CD14-positive monocyte (primary cell): ENCODE data around the gene NUDT6. TPM values are rescaled to one million over a fixed set of nuclear protein-coding genes. Genes with fewer than 3 reads are reported as not detected.
"Not testable (repeated sequence)": the region's sequence is repeated elsewhere in the genome, so short reads cannot be mapped to it uniquely, and the experiment has no call there.

Experiments
- DNase-seq, 3 donors: peaks; one replicate each; pipeline ENCODE4 v3.0.0-alpha.2; 2011 to 2022
- H2AFZ ChIP-seq: 2 replicates; pipeline ENCODE4 v1.6.0; 2012; ENCODE audit warnings: mild to moderate bottlenecking, low read depth, low read length, inconsistent platforms; ENCODE audit not compliant: insufficient read depth, poor library complexity, severe bottlenecking
- H3K27ac ChIP-seq, 2 donors: 1 replicate in 1 of 2; 2 replicates in 1 of 2; pipeline ENCODE4 v1.5.1; 2012 to 2013; ENCODE audit warnings: low read length in 2 of 2, control low read depth in 1 of 2, inconsistent platforms in 1 of 2, low read depth in 1 of 2, mild to moderate bottlenecking in 1 of 2
- H3K27me3 ChIP-seq, 2 donors: one replicate each; pipeline versions ENCODE4 v1.6.0 to v1.6.1; 2011 to 2013; ENCODE audit warnings: low read length in 2 of 2; ENCODE audit not compliant: control insufficient read depth in 2 of 2, insufficient read depth in 2 of 2
- H3K36me3 ChIP-seq, 2 donors: replicated peaks in 1 of 2; 1 replicate in 1 of 2; 2 replicates in 1 of 2; pipeline versions ENCODE4 v1.5.1 to v1.6.1; 2012 to 2013; ENCODE audit warnings: low read length in 2 of 2, control low read depth in 1 of 2, inconsistent platforms in 1 of 2, mild to moderate bottlenecking in 1 of 2; ENCODE audit not compliant: insufficient read depth in 2 of 2, control insufficient read depth in 1 of 2
- H3K4me1 ChIP-seq, 2 donors: 1 replicate in 1 of 2; 2 replicates in 1 of 2; pipeline versions ENCODE4 v1.5.1 to v1.6.1; 2012 to 2013; ENCODE audit warnings: low read length in 2 of 2, control low read depth in 1 of 2, inconsistent platforms in 1 of 2, mild to moderate bottlenecking in 1 of 2, moderate library complexity in 1 of 2; ENCODE audit not compliant: insufficient read depth in 2 of 2, control insufficient read depth in 1 of 2
- H3K4me2 ChIP-seq: replicated peaks from 2 replicates; pipeline ENCODE3; 2012; ENCODE audit warnings: low read length, moderate library complexity, mild to moderate bottlenecking; ENCODE audit not compliant: poor library complexity, severe bottlenecking; ENCODE audit errors: extremely low read depth
- H3K4me3 ChIP-seq, 3 experiments: fragments of 200-600 bp in 1 of 3; sonication (generic) in 1 of 3; replicated peaks in 1 of 3; 1 replicate in 2 of 3; 2 replicates in 1 of 3; pipeline ENCODE4 v1.5.1; 2011 to 2013; ENCODE audit warnings: low read length in 3 of 3, mild to moderate bottlenecking in 3 of 3, control low read depth in 2 of 3, low read depth in 2 of 3, inconsistent platforms in 1 of 3, moderate library complexity in 1 of 3
- H3K79me2 ChIP-seq: 2 replicates; pipeline ENCODE4 v1.6.0; 2012; ENCODE audit warnings: mild to moderate bottlenecking, control low read depth, inconsistent platforms, low read length, moderate library complexity; ENCODE audit not compliant: insufficient read depth
- H3K9ac ChIP-seq: 2 replicates; pipeline ENCODE4 v1.6.0; 2017; ENCODE audit warnings: low read length, mild to moderate bottlenecking; ENCODE audit not compliant: insufficient read depth, poor library complexity, severe bottlenecking
- H3K9me3 ChIP-seq, 2 donors: replicated peaks in 1 of 2; 1 replicate in 1 of 2; 2 replicates in 1 of 2; pipeline versions ENCODE4 v1.5.1 to v1.6.1; 2012 to 2013; ENCODE audit warnings: low read length in 2 of 2, control low read depth in 1 of 2; ENCODE audit not compliant: control insufficient read depth in 1 of 2, insufficient read depth in 1 of 2
- H4K20me1 ChIP-seq: 2 replicates; pipeline ENCODE4 v1.6.0; 2012; ENCODE audit warnings: mild to moderate bottlenecking, low read length, control low read depth, moderate library complexity; ENCODE audit not compliant: insufficient read depth
- H3K27ac Mint-ChIP-seq, 7 donors: one replicate each; pipeline ENCODE4 v1.8.0; 2020; ENCODE audit warnings: mild to moderate bottlenecking in 7 of 7, mixed read lengths in 7 of 7, moderate library complexity in 6 of 7, inconsistent platforms in 2 of 7
- H3K27me3 Mint-ChIP-seq, 3 donors: one replicate each; pipeline ENCODE4 v1.8.0; 2021 to 2022; ENCODE audit warnings: low read depth in 3 of 3, mild to moderate bottlenecking in 3 of 3, mixed read lengths in 3 of 3, moderate library complexity in 3 of 3, inconsistent platforms in 1 of 3
- H3K36me3 Mint-ChIP-seq, 2 donors: one replicate each; pipeline ENCODE4 v1.8.0; 2020; ENCODE audit warnings: mixed read lengths in 2 of 2, inconsistent platforms in 1 of 2, mild to moderate bottlenecking in 1 of 2
- H3K4me1 Mint-ChIP-seq: one replicate; pipeline ENCODE4 v1.8.0; 2020; ENCODE audit warnings: mild to moderate bottlenecking, mixed read lengths
- H3K4me3 Mint-ChIP-seq, 2 donors: one replicate each; pipeline ENCODE4 v1.8.0; 2020; ENCODE audit warnings: mild to moderate bottlenecking in 2 of 2, mixed read lengths in 2 of 2, moderate library complexity in 1 of 2
- H3K9me3 Mint-ChIP-seq, 7 donors: one replicate each; pipeline ENCODE4 v1.8.0; 2020 to 2022; ENCODE audit warnings: mixed read lengths in 7 of 7, mild to moderate bottlenecking in 6 of 7, moderate library complexity in 6 of 7, inconsistent platforms in 2 of 7
- CTCF ChIP-seq: fragments of 200-600 bp; IDR thresholded peaks from one replicate; pipeline ENCODE4 v1.8.0; 2022; ENCODE audit warnings: antibody characterized with exemption, mild to moderate bottlenecking
- WGBS: methylation state at CpG from one replicate; pipeline ENCODE4 v1.1.5; 2013; ENCODE audit warnings: missing lambda C conversion rate; ENCODE audit not compliant: insufficient coverage; 5-methylcytosine and 5-hydroxymethylcytosine counted together
- intact Hi-C, 2 donors: fragments of 100-400 bp; cut with micrococcal nuclease; formaldehyde crosslinking; loops; one replicate each; pipeline versions ENCODE4 v1.15.0 to v1.15.1; 2023
- polyA plus RNA-seq, 3 donors: library from polyadenylated mRNA; depleted of rRNA in 1 of 3; unstranded in 2 of 3; stranded (reverse) in 1 of 3; fragments of 300-500 nt in 2 of 3; fragments of >200 nt in 1 of 3; fragmentation: Illumina TruSeq in 2 of 3; gene quantifications; 1 replicate in 2 of 3; 2 replicates in 1 of 3; pipeline ENCODE4 v1.2.3, GENCODE V29; 2012 to 2021

NUDT6 gene
- polyA plus RNA-seq, 3 donors = 1.6 to 1.9 (median 1.6) TPM

GRCh38 chr4:122946142-122946541, 23.7 kb upstream of the NUDT6 start:
- H3K79me2 ChIP-seq = no peaks in the 10 kb centered on the region
- H3K4me3 ChIP-seq = no peak overlapping the region
- no peaks in the 10 kb centered on the region for H4K20me1 ChIP-seq
- H3K27ac Mint-ChIP-seq = no peak overlapping the region
- H3K4me3 Mint-ChIP-seq = no peak overlapping the region
- intact Hi-C loops = no loop called here
- peaks cover 3 to 10% (median 8%) of the 10 kb centered on the region in 7 donors for H3K9me3 Mint-ChIP-seq
- no peak for DNase-seq
- H3K9me3 ChIP-seq = no peaks in the 10 kb centered on the region
- H3K36me3 ChIP-seq = peaks cover 24 to 42% of the 10 kb centered on the region in 2 donors
- H3K27me3 ChIP-seq = no peaks in the 10 kb centered on the region
- no peak for TF ChIP-seq CTCF
- peaks cover 45 to 67% of the 10 kb centered on the region in 2 donors for H3K36me3 Mint-ChIP-seq
- H2AFZ ChIP-seq = no peak overlapping the region
- H3K4me2 ChIP-seq = no peak overlapping the region
- no CpG with 5 or more reads among the region's 1 CpG for WGBS
- H3K27ac ChIP-seq = no peak overlapping the region
- H3K27me3 Mint-ChIP-seq = no peaks in the 10 kb centered on the region
- H3K9ac ChIP-seq = no peak overlapping the region
- H3K4me1 ChIP-seq = no peaks in the 10 kb centered on the region
- H3K4me1 Mint-ChIP-seq = no peaks in the 10 kb centered on the region

DNA sequence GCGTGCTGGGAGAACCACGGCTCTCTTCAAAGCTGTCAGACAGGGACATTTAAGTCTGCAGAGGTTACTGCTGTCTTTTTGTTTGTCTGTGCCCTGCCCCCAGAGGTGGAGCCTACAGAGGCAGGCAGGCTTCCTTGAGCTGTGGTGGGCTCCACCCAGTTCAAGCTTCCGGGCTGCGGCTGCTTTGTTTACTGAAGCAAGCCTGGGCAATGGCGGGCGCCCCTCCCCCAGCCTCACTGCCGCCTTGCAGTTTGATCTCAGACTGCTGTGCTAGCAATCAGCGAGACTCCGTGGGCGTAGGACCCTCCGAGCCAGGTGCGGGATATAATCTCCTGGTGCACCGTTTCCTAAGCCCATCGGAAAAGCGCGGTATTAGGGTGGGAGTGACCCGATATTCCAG, 22.7 kb upstream of the NUDT6 start:
- H3K4me3 Mint-ChIP-seq, H3K4me3 ChIP-seq, H4K20me1 ChIP-seq, H3K4me1 ChIP-seq, H3K27me3 Mint-ChIP-seq, intact Hi-C loops, H3K9ac ChIP-seq, H3K27me3 ChIP-seq, H3K27ac ChIP-seq, H3K79me2 ChIP-seq, H2AFZ ChIP-seq, H3K4me2 ChIP-seq, H3K9me3 ChIP-seq, DNase-seq, H3K4me1 Mint-ChIP-seq: not testable (repeated sequence)
- H3K9me3 Mint-ChIP-seq = peaks cover 3 to 10% (median 8%) of the 10 kb centered on the region in 7 donors
- peaks cover 38 to 58% of the 10 kb centered on the region in 2 donors for H3K36me3 Mint-ChIP-seq
- 98% methylated on average over 7 of the region's 17 CpGs for WGBS
- peak overlapping the region in 1 of 7 donors; percentile 23 for H3K27ac Mint-ChIP-seq
- H3K36me3 ChIP-seq = peaks cover 21 to 33% of the 10 kb centered on the region in 2 donors
